ENCODE data around the gene RIMS4.

Gene RIMS4

GRCh38 chr20:44850837-44851236, 40.5 kb upstream of the RIMS4 start:
- Histone ChIP-seq H3K27ac (no peak overlapping the region), H3K4me3 (ENCODE audit: low read depth in 1 of 2, low read length in 1 of 2) (no peak overlapping the region), H3K9me3 (no peaks in the 10 kb centered on the region), H3K36me3 (no peaks in the 10 kb centered on the region), H3K4me1 (ENCODE audit: control insufficient read depth in 1 of 2, insufficient read depth in 1 of 2, low read depth in 1 of 2, low read length in 1 of 2) (no peaks in the 10 kb centered on the region), H3K27me3 (peaks cover 60% of the 10 kb centered on the region)
- TF ChIP-seq CTCF (IDR thresholded peaks at IDR 0.05) = no peak

GRCh38 chr20:44850272-44850671, 39.9 kb upstream of the RIMS4 start:
- Histone ChIP-seq H3K9me3 (no peaks in the 10 kb centered on the region), H3K4me3 (ENCODE audit: low read depth in 1 of 2, low read length in 1 of 2) (no peak overlapping the region), H3K4me1 (ENCODE audit: control insufficient read depth in 1 of 2, insufficient read depth in 1 of 2, low read depth in 1 of 2, low read length in 1 of 2) (no peaks in the 10 kb centered on the region), H3K27ac (no peak overlapping the region), H3K27me3 (peaks cover 66% of the 10 kb centered on the region), H3K36me3 (no peaks in the 10 kb centered on the region)
- no peak for TF ChIP-seq CTCF (IDR thresholded peaks at IDR 0.05)

- Histone ChIP-seq H3K27me3 (peaks cover 71% of the 10 kb centered on the region), H3K27ac (no peak overlapping the region), H3K9me3 (no peaks in the 10 kb centered on the region), H3K4me1 (ENCODE audit: control insufficient read depth in 1 of 2, insufficient read depth in 1 of 2, low read depth in 1 of 2, low read length in 1 of 2) (no peaks in the 10 kb centered on the region), H3K36me3 (no peaks in the 10 kb centered on the region), H3K4me3 (ENCODE audit: low read depth in 1 of 2, low read length in 1 of 2) (no peak overlapping the region)
- TF ChIP-seq CTCF (IDR thresholded peaks at IDR 0.05) = no peak
These were observed 39.4 kb upstream of the RIMS4 start for GRCh38 chr20:44849703-44850102.

GRCh38 chr20:44848254-44849015, 38.1 kb upstream of the RIMS4 start:
- peaks cover 69% of the 10 kb centered on the region for H3K27me3 ChIP-seq
- H3K27ac ChIP-seq = no peak overlapping the region
- H3K4me1 ChIP-seq (ENCODE audit: control insufficient read depth in 1 of 2, insufficient read depth in 1 of 2, low read depth in 1 of 2, low read length in 1 of 2) = no peaks in the 10 kb centered on the region
- no peaks in the 10 kb centered on the region for H3K36me3 ChIP-seq
- TF ChIP-seq CTCF (IDR thresholded peaks at IDR 0.05) = no peak
- no peaks in the 10 kb centered on the region for H3K9me3 ChIP-seq
- H3K4me3 ChIP-seq (ENCODE audit: low read depth in 1 of 2, low read length in 1 of 2) = no peak overlapping the region

GRCh38 chr20:44843876-44844275, 33.5 kb upstream of the RIMS4 start:
- H3K27me3 ChIP-seq = peaks cover 85% of the 10 kb centered on the region
- no peak overlapping the region for H3K4me3 ChIP-seq (ENCODE audit: low read depth in 1 of 2, low read length in 1 of 2)
- no peaks in the 10 kb centered on the region for H3K36me3 ChIP-seq
- H3K27ac ChIP-seq = no peak overlapping the region
- H3K9me3 ChIP-seq = no peaks in the 10 kb centered on the region
- TF ChIP-seq CTCF (IDR thresholded peaks at IDR 0.05) = no peak
- H3K4me1 ChIP-seq (ENCODE audit: control insufficient read depth in 1 of 2, insufficient read depth in 1 of 2, low read depth in 1 of 2, low read length in 1 of 2) = no peaks in the 10 kb centered on the region
